ENCODE results near the gene RAB3GAP2.

DNA sequence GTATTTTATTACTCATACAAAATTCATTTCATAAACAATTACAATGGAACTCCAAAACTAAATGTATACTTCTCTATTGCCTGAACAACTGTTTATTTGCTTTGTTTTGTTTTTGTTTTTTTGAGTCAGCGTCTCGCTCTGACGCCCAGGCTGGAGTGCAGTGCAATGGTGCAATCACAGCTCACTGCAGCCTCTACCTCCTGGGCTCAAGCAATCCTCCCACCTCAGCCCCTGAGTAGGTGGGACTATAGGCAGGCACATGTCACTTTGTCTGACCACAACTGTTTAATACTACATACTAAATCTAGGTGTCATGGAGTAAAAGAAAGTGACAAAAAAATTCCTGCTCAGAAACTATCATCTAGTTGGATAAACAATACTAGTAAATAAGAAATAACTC, 49.3 kb downstream of the RAB3GAP2 start:
- TF ChIP-seq, protein P1, sequence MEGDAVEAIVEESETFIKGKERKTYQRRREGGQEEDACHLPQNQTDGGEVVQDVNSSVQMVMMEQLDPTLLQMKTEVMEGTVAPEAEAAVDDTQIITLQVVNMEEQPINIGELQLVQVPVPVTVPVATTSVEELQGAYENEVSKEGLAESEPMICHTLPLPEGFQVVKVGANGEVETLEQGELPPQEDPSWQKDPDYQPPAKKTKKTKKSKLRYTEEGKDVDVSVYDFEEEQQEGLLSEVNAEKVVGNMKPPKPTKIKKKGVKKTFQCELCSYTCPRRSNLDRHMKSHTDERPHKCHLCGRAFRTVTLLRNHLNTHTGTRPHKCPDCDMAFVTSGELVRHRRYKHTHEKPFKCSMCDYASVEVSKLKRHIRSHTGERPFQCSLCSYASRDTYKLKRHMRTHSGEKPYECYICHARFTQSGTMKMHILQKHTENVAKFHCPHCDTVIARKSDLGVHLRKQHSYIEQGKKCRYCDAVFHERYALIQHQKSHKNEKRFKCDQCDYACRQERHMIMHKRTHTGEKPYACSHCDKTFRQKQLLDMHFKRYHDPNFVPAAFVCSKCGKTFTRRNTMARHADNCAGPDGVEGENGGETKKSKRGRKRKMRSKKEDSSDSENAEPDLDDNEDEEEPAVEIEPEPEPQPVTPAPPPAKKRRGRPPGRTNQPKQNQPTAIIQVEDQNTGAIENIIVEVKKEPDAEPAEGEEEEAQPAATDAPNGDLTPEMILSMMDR (IDR thresholded peaks at IDR 0.05), result no peak
- no peak for TF ChIP-seq ZFX (IDR thresholded peaks at IDR 0.05; ENCODE audit: borderline replicate concordance)

Measured in 22Rv1 (cell line).